CD4-positive, CD25-positive, alpha-beta regulatory T cell (primary cell): ENCODE results near the gene CCDC102B. TPM values are rescaled to one million over a fixed set of nuclear protein-coding genes. Genes with fewer than 3 reads are reported as not detected.

Experiments
- ATAC-seq, 2 donors: fragments of 150-1000 bp; cut with Tn5 transposase; one replicate each; pipeline ENCODE4 v1.10.0; 2021; ENCODE audit warnings: low read depth in 2 of 2, moderate number of reproducible peaks in 2 of 2, moderate library complexity in 1 of 2
- DNase-seq, 3 donors: peaks; one replicate each; pipeline versions ENCODE4 v3.0.0 to v3.0.0-alpha.2; 2012 to 2022; ENCODE audit warnings: mixed read lengths in 1 of 3
- H3K27ac ChIP-seq: one replicate; pipeline ENCODE4 v1.7.0; 2013; ENCODE audit warnings: mild to moderate bottlenecking, low read length; ENCODE audit not compliant: insufficient read depth, poor library complexity, severe bottlenecking
- H3K27me3 ChIP-seq: one replicate; pipeline ENCODE4 v1.7.0; 2013; ENCODE audit warnings: low read length; ENCODE audit not compliant: control insufficient read depth, insufficient read depth
- H3K36me3 ChIP-seq: one replicate; pipeline ENCODE4 v1.7.0; 2013; ENCODE audit warnings: mild to moderate bottlenecking, low read length, moderate library complexity; ENCODE audit not compliant: control insufficient read depth, insufficient read depth
- H3K4me1 ChIP-seq: 2 replicates; pipeline ENCODE4 v1.7.0; 2013; ENCODE audit warnings: mild to moderate bottlenecking, low read length; ENCODE audit not compliant: insufficient read depth, control insufficient read depth, poor library complexity, severe bottlenecking
- H3K4me3 ChIP-seq: one replicate; pipeline ENCODE4 v1.7.0; 2013; ENCODE audit warnings: low read depth, mild to moderate bottlenecking, low read length, moderate library complexity
- H3K9me3 ChIP-seq, 2 experiments: 1 replicate in 1 of 2; 2 replicates in 1 of 2; pipeline ENCODE4 v1.7.0; 2013; ENCODE audit warnings: low read length in 2 of 2, mild to moderate bottlenecking in 1 of 2, moderate library complexity in 1 of 2; ENCODE audit not compliant: control insufficient read depth in 2 of 2
- H3K27ac Mint-ChIP-seq, 3 donors: one replicate each; pipeline ENCODE4 v1.8.0; 2020 to 2022; ENCODE audit warnings: mild to moderate bottlenecking in 3 of 3, mixed read lengths in 3 of 3, moderate library complexity in 2 of 3
- H3K27me3 Mint-ChIP-seq: one replicate; pipeline ENCODE4 v1.8.0; 2022; ENCODE audit warnings: mild to moderate bottlenecking, mixed read lengths
- H3K36me3 Mint-ChIP-seq: one replicate; pipeline ENCODE4 v1.8.0; 2020; ENCODE audit warnings: mixed read lengths
- H3K4me1 Mint-ChIP-seq, 4 donors: one replicate each; pipeline ENCODE4 v1.8.0; 2020 to 2022; ENCODE audit warnings: mixed read lengths in 4 of 4, mild to moderate bottlenecking in 1 of 4
- H3K4me3 Mint-ChIP-seq, 4 donors: one replicate each; pipeline ENCODE4 v1.8.0; 2020 to 2022; ENCODE audit warnings: mild to moderate bottlenecking in 4 of 4, mixed read lengths in 4 of 4, moderate library complexity in 3 of 4
- H3K9me3 Mint-ChIP-seq, 7 donors: one replicate each; pipeline ENCODE4 v1.8.0; 2020 to 2022; ENCODE audit warnings: mixed read lengths in 7 of 7, mild to moderate bottlenecking in 3 of 7, moderate library complexity in 2 of 7
- polyA plus RNA-seq, 4 donors: library from polyadenylated mRNA; unstranded; fragments of 300-500 nt; fragmentation: Illumina TruSeq; gene quantifications; one replicate each; pipeline ENCODE4 v1.2.3, GENCODE V29; 2021
- total RNA-seq: library from RNA; stranded (reverse); gene quantifications from one replicate; pipeline ENCODE4 v1.2.3, GENCODE V29; 2022

CCDC102B gene
- total and polyA plus RNA-seq, 5 donors from 2014 or later: 0.97 to 3.0 (median 1.9) TPM

GRCh38 chr18:68830256-68831045, 32.6 kb downstream of the CCDC102B start:
- H3K4me3 ChIP-seq: no peak overlapping the region

GRCh38 chr18:68833756-68834155, 35.9 kb downstream of the CCDC102B start:
- Histone ChIP-seq H3K4me3 (no peak overlapping the region), H3K4me1 (no peaks in the 10 kb centered on the region), H3K27me3 (no peaks in the 10 kb centered on the region), H3K9me3 (no peaks in the 10 kb centered on the region), H3K27ac (no peak overlapping the region), H3K36me3 (no peaks in the 10 kb centered on the region)
- no peak for DNase-seq
- no peak for ATAC-seq
- peaks cover 0 to 3% (median 0%) of the 10 kb centered on the region in 7 donors for H3K9me3 Mint-ChIP-seq
- H3K36me3 Mint-ChIP-seq: no peaks in the 10 kb centered on the region
- H3K4me1 Mint-ChIP-seq: no peaks in the 10 kb centered on the region
- H3K27ac Mint-ChIP-seq: no peak overlapping the region
- peaks cover 4% of the 10 kb centered on the region for H3K27me3 Mint-ChIP-seq
- no peak overlapping the region for H3K4me3 Mint-ChIP-seq

More at GRCh38 chr18:68830256-68831045, 32.6 kb downstream of the CCDC102B start:
- Mint-ChIP-seq H3K4me1 (peaks cover 0 to 4% (median 0%) of the 10 kb centered on the region in 4 donors), H3K27me3 (no peaks in the 10 kb centered on the region), H3K36me3 (no peaks in the 10 kb centered on the region), H3K27ac (no peak overlapping the region), H3K4me3 (no peak overlapping the region), H3K9me3 (peaks cover 0 to 5% (median 0%) of the 10 kb centered on the region in 7 donors)
- Histone ChIP-seq H3K4me1 (no peaks in the 10 kb centered on the region), H3K27me3 (no peaks in the 10 kb centered on the region), H3K9me3 (no peaks in the 10 kb centered on the region), H3K36me3 (no peaks in the 10 kb centered on the region), H3K27ac (no peak overlapping the region)
- DNase-seq (no peak), ATAC-seq (no peak)

DNA sequence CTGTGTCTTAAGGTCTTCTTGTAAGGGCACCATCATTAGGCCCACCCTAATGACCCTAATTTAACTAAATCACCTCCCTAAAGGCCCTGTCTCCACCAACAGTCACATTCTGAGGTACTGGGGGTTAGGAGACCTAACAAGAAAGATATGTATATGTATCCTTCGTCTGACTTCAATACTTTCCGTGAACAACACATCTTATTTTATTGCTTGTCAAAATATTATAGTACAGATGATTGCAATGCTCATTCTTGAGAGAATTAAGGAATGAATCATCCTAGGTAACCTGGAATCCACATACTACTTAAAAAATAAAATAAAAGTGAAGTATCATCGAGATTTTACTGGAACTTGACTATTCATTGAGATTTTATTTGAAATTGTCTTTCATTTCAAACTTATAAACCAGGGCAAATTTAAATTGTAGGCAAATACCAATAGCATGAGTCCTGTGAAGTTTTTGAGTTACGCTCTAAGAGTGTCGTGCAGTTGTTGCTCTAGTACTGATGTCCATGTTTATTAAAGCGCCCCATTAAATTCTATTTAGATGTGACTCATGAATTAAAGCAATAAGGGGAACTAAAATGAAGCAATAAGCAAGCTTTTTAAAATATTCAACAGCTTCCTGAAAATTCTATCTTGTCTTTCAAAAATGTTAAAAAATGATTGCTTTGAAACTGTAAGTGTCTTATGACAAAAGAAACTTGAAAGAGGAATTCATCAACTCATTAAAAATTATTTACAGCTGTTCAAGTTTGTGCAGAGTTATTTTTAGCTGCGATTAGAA, 40.0 kb downstream of the CCDC102B start:
- no peak overlapping the region for H3K27ac ChIP-seq
- Mint-ChIP-seq H3K27ac (no peak overlapping the region), H3K4me1 (no peaks in the 10 kb centered on the region), H3K36me3 (no peaks in the 10 kb centered on the region), H3K9me3 (no peaks in the 10 kb centered on the region), H3K27me3 (peaks cover 4% of the 10 kb centered on the region), H3K4me3 (no peak overlapping the region)
- ATAC-seq: no peak
- H3K36me3 ChIP-seq: no peaks in the 10 kb centered on the region
- no peaks in the 10 kb centered on the region for H3K4me1 ChIP-seq
- no peak overlapping the region for H3K4me3 ChIP-seq
- DNase-seq: no peak
- H3K9me3 ChIP-seq: no peaks in the 10 kb centered on the region
- H3K27me3 ChIP-seq: no peaks in the 10 kb centered on the region

DNA sequence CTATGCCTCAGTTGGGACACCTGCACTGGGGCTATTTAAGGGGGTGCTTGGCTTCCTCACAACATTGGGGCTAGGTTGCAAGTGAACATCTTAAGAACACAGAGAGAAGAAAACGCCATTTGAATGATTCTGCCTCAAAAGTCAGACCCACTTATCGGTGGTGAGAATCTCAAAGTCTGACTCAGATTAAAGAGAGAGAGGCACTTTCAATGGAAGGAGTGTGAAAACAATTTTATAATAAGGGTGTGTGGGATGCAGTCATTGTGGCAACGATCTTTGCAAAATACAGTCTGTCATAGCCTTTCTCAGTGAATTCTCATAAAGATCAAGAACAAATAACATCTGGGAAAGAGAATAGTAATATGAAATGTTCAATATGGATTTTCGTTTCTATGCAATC, 41.8 kb downstream of the CCDC102B start:
- Mint-ChIP-seq H3K4me3 (no peak overlapping the region), H3K4me1 (no peaks in the 10 kb centered on the region), H3K27me3 (peaks cover 4% of the 10 kb centered on the region), H3K9me3 (no peaks in the 10 kb centered on the region), H3K36me3 (no peaks in the 10 kb centered on the region), H3K27ac (no peak overlapping the region)
- no peaks in the 10 kb centered on the region for H3K27me3 ChIP-seq
- DNase-seq: no peak
- H3K9me3 ChIP-seq: no peaks in the 10 kb centered on the region
- no peaks in the 10 kb centered on the region for H3K4me1 ChIP-seq
- no peak overlapping the region for H3K4me3 ChIP-seq
- ATAC-seq: no peak
- H3K36me3 ChIP-seq: no peaks in the 10 kb centered on the region
- no peak overlapping the region for H3K27ac ChIP-seq

DNA sequence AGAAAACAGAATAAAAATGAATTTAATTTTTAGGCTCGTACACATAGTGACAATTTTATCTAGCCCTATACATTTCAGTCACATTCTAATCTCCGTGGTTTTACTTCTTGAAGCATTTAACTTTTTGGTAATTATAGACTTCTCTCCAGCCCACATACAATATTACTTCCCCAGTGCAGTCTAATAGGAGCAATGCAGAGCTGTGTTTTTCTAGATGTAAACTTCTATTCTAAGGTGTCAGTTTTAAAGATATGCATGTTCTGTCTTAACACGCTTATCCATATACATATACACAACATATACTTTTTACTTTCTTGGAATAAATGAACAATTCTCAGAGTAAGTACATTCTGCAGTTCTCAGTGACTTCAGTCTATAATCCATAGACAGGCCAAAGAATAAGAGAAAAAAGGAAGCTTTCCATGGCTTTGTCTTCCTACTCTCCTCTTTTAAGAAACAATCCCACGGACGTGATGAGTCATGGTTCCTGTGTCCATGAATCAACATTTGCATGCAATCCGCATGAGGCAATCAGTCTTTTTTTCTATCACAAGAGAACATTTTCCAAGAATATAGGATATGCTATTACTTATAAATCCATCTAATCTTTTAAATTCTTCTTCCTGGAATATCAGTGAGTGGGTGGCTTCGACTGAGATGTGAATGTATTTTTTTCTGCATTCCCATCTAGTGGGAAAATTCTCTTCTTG, 42.8 kb downstream of the CCDC102B start:
- peaks cover 4% of the 10 kb centered on the region for H3K27me3 Mint-ChIP-seq
- no peak overlapping the region for H3K27ac Mint-ChIP-seq
- Histone ChIP-seq H3K36me3 (no peaks in the 10 kb centered on the region), H3K4me1 (no peaks in the 10 kb centered on the region), H3K27ac (no peak overlapping the region), H3K4me3 (no peak overlapping the region), H3K9me3 (no peaks in the 10 kb centered on the region), H3K27me3 (no peaks in the 10 kb centered on the region)
- no peak overlapping the region for H3K4me3 Mint-ChIP-seq
- no peaks in the 10 kb centered on the region for H3K36me3 Mint-ChIP-seq
- ATAC-seq (no peak), DNase-seq (no peak)
- H3K9me3 Mint-ChIP-seq: no peaks in the 10 kb centered on the region
- H3K4me1 Mint-ChIP-seq: no peaks in the 10 kb centered on the region

DNA sequence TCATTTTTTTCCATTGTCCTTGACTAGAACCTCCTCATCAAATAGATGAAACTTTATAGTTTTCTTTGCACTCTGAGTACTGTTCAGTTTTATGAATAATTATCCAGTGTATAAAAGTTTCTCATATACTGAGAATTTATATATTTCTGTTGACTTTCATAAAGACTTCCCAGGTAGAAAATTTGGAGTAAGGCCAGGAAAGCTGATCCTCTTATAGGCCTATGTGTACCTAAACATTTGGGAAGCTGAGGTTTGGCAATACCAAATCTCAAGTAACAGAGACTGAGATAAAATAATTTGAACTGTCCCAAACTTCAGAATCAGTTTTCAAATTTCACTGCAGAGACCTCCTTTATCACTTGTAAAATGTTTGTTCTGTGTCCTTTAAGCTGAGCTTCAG, 43.4 kb downstream of the CCDC102B start:
- H3K27ac ChIP-seq: no peak overlapping the region
- Mint-ChIP-seq H3K27ac (no peak overlapping the region), H3K9me3 (no peaks in the 10 kb centered on the region), H3K4me1 (no peaks in the 10 kb centered on the region), H3K4me3 (no peak overlapping the region), H3K36me3 (no peaks in the 10 kb centered on the region), H3K27me3 (peaks cover 4% of the 10 kb centered on the region)
- H3K4me1 ChIP-seq: no peaks in the 10 kb centered on the region
- H3K4me3 ChIP-seq: no peak overlapping the region
- no peak for ATAC-seq
- H3K36me3 ChIP-seq: no peaks in the 10 kb centered on the region
- no peak for DNase-seq
- no peaks in the 10 kb centered on the region for H3K27me3 ChIP-seq
- no peaks in the 10 kb centered on the region for H3K9me3 ChIP-seq

DNA sequence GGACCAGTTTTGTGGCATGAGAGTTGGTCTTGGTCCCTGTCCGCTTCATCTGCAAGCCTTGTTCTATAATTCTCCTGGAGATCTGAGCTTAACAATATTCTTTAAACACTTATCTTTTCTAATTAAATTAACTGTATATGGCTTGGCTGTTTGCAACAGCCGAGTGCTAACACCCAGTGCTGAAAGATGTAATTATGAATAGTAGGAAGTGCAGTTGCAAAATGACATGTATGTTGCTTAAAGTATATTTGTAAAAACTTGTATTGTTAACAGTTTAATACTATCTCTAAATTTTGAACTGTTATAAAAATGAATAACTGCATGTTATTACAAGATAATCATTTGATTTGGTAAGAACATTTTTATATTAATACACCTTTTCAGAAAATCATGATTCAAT, 45.1 kb downstream of the CCDC102B start:
- Mint-ChIP-seq H3K9me3 (no peaks in the 10 kb centered on the region), H3K27me3 (peaks cover under 1% of the 10 kb centered on the region), H3K27ac (no peak overlapping the region), H3K4me3 (no peak overlapping the region), H3K4me1 (no peaks in the 10 kb centered on the region), H3K36me3 (no peaks in the 10 kb centered on the region)
- Histone ChIP-seq H3K36me3 (no peaks in the 10 kb centered on the region), H3K9me3 (no peaks in the 10 kb centered on the region), H3K4me1 (no peaks in the 10 kb centered on the region), H3K27ac (no peak overlapping the region), H3K27me3 (no peaks in the 10 kb centered on the region), H3K4me3 (no peak overlapping the region)
- DNase-seq (no peak), ATAC-seq (no peak)
